Neural crest cell (in vitro differentiated cells): ENCODE data around the gene THBS2. TPM values are rescaled to one million over a fixed set of nuclear protein-coding genes. Genes with fewer than 3 reads are reported as not detected.
A peak's percentile ranks its signal among the peaks of the same experiment; 100 is the strongest.

ENCODE experiments used
- DNase-seq: peaks from one replicate; pipeline ENCODE4 v3.0.0; 2021; ENCODE audit warnings: low read depth, mixed read lengths, low spot score
- H3K27ac Mint-ChIP-seq: one replicate; pipeline ENCODE4 v1.8.0; 2021; ENCODE audit warnings: mild to moderate bottlenecking, mixed read lengths; ENCODE audit not compliant: unreplicated experiment
- H3K27me3 Mint-ChIP-seq: 2 replicates; pipeline ENCODE4 v1.8.0; 2021; ENCODE audit warnings: low read depth, mild to moderate bottlenecking, mixed read lengths
- H3K36me3 Mint-ChIP-seq: 2 replicates; pipeline ENCODE4 v1.8.0; 2021; ENCODE audit warnings: low read depth, mild to moderate bottlenecking, mixed read lengths
- H3K4me1 Mint-ChIP-seq: 2 replicates; pipeline ENCODE4 v1.8.0; 2021; ENCODE audit warnings: mixed read lengths
- H3K4me3 Mint-ChIP-seq: one replicate; pipeline ENCODE4 v1.8.0; 2021; ENCODE audit warnings: mild to moderate bottlenecking, mixed read lengths
- H3K9me3 Mint-ChIP-seq: 2 replicates; pipeline ENCODE4 v1.8.0; 2021; ENCODE audit warnings: mixed read lengths
- total RNA-seq: library from RNA; stranded (reverse); gene quantifications from 2 replicates; pipeline ENCODE4 v1.2.1, GENCODE V29; 2021
- TF ChIP-seq, protein P1 (sequence below): fragments of 200-600 bp; sonication (generic); conservative IDR thresholded peaks from 2 replicates; pipeline ENCODE4 v1.5.0; 2021; ENCODE audit warnings: antibody characterized with exemption, mild to moderate bottlenecking

Gene THBS2
- total RNA-seq, 1 donor from 2014 or later = 1.3 TPM

DNA sequence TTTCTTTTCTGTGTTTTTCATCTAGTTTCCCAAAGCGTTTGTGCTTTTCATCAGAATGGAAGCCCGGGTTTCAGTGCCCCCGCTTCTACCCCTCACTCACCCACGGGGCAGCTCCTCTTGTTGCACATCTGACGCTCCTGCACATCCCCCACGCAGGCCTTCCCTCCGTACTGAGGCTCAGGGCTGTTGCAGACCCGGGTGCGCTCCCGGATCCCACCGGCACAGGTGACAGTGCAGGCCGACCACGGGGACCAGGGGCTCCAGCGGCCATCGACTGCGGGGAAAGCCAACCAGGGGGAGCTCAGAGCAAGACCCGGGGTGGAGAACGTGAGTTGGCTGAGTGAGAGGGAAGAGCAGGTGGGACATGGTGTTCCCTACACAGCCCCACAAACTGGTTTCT lies 19.0 kb downstream of the THBS2 start:
- Mint-ChIP-seq H3K9me3 (peaks cover 11% of the 10 kb centered on the region), H3K4me1 (peaks cover 5% of the 10 kb centered on the region)

DNA sequence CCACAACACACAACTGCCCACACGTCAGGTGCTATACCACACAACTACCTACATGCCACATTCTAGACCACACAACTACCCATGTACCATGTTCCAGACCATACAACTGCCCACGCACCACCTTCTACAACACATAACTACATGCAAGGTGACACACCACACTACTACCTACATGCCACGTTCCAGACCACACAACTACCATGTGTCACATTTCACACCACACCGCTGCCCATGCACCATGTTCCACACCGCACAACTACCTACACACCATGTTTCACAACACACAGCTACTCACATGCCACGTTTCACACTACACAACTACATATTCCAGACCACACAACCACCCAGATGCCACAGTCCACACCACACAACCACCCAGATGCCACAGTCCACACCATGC lies 19.8 kb downstream of the THBS2 start:
- no peaks in the 10 kb centered on the region for H3K27me3 Mint-ChIP-seq
- no peak for DNase-seq

More for the DNA sequence above, 19.0 kb downstream of the THBS2 start:
- H3K27me3 Mint-ChIP-seq = no peaks in the 10 kb centered on the region
- no peak overlapping the region for H3K27ac Mint-ChIP-seq
- TF ChIP-seq, protein P1, sequence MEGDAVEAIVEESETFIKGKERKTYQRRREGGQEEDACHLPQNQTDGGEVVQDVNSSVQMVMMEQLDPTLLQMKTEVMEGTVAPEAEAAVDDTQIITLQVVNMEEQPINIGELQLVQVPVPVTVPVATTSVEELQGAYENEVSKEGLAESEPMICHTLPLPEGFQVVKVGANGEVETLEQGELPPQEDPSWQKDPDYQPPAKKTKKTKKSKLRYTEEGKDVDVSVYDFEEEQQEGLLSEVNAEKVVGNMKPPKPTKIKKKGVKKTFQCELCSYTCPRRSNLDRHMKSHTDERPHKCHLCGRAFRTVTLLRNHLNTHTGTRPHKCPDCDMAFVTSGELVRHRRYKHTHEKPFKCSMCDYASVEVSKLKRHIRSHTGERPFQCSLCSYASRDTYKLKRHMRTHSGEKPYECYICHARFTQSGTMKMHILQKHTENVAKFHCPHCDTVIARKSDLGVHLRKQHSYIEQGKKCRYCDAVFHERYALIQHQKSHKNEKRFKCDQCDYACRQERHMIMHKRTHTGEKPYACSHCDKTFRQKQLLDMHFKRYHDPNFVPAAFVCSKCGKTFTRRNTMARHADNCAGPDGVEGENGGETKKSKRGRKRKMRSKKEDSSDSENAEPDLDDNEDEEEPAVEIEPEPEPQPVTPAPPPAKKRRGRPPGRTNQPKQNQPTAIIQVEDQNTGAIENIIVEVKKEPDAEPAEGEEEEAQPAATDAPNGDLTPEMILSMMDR = no peak
- no peak overlapping the region for H3K4me3 Mint-ChIP-seq
- H3K36me3 Mint-ChIP-seq = peaks cover 5% of the 10 kb centered on the region
- DNase-seq = no peak

DNA sequence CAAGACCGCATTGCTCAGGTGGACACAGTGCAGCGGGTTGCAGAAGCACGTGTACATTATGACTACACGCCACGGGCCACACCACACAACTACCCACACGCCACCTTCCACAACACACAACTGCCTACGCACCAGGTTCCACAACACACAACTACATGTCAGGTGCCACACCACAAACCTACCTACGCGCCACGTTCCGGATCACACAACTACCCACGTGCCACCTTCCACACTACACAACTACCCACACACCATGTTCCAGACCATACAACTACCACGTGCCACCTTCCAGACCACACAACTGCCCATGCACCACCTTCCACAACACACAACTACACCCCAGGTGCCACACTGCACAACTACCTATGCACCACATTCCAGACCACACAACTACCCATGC lies 20.5 kb downstream of the THBS2 start:
- H3K9me3 Mint-ChIP-seq = peaks cover 11% of the 10 kb centered on the region
- H3K27ac Mint-ChIP-seq = no peak overlapping the region
- TF ChIP-seq, protein P1 = no peak
- H3K4me3 Mint-ChIP-seq = no peak overlapping the region
- peaks cover 5% of the 10 kb centered on the region for H3K36me3 Mint-ChIP-seq
- H3K4me1 Mint-ChIP-seq = peaks cover 7% of the 10 kb centered on the region
- DNase-seq = no peak
- H3K27me3 Mint-ChIP-seq = no peaks in the 10 kb centered on the region

More for the DNA sequence above, 19.8 kb downstream of the THBS2 start:
- Mint-ChIP-seq H3K9me3 (peaks cover 11% of the 10 kb centered on the region), H3K27ac (no peak overlapping the region), H3K4me3 (no peak overlapping the region), H3K4me1 (peaks cover 7% of the 10 kb centered on the region), H3K36me3 (peaks cover 5% of the 10 kb centered on the region)
- TF ChIP-seq, protein P1 = no peak

DNA sequence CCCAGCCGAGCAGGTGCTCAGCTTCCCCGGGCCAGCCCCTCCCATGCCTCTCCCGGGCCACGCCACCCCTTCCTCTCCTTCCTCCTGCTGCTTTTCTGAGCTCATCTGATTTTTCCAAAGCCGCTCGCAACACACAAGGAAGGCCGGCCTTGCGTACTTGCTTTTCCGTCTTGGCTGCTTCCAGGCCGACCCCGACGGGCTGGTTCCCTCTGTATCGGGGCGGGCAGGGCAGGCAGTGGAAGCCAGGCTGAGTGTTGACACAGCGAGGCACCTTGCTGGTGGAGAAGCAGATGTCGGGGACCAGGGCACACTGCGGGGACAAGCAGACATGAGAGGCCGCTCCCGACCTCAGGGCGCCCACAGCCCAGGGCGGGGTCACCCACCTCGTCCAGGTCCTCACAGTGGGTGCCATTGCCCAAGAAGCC lies 21.1 kb downstream of the THBS2 start:
- Mint-ChIP-seq H3K27me3 (no peaks in the 10 kb centered on the region), H3K27ac (peak overlapping the region; percentile 62), H3K9me3 (peaks cover 11% of the 10 kb centered on the region), H3K36me3 (peaks cover 5% of the 10 kb centered on the region), H3K4me3 (no peak overlapping the region), H3K4me1 (peaks cover 7% of the 10 kb centered on the region)
- TF ChIP-seq, protein P1 = no peak
- DNase-seq = no peak

DNA sequence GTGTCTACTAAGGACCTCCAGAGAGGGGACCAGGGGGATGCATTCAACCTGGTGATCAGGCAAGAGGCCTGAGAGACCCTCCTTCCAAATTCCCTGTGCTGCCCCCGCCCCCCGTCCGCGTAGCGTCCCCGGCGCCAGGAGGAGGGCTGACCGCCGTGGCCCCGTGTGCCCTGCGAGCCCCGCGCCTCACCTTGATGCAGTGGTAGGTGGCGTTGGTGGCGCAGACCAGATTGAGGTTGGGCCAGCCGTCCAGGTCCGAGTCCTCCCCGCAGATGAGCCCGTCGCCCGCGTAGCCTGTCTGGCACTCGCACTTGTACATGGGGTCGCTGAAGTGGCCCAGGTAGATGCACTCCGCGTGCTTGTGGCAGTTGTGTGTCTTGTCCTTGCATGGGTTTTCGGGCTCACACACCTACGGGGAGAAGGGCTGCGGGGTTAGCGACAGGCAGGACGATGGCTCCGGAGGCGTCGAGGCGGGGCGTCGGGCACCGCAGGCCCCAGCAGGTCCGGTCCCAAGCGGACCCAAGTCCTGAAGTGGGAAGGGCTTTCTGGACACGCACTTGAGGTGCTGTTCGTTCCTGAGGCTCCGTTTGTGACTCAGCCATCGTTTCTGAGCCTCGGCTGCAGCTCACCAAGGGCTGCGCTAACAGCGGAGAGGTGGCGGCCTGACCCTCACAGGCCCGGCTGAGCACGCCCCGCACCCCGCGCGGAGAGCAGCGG lies 21.7 kb downstream of the THBS2 start:
- peaks cover 11% of the 10 kb centered on the region for H3K9me3 Mint-ChIP-seq
- TF ChIP-seq, protein P1 = no peak
- no peak overlapping the region for H3K27ac Mint-ChIP-seq
- H3K36me3 Mint-ChIP-seq = peaks cover 5% of the 10 kb centered on the region
- no peaks in the 10 kb centered on the region for H3K27me3 Mint-ChIP-seq
- no peak overlapping the region for H3K4me3 Mint-ChIP-seq
- peaks cover 7% of the 10 kb centered on the region for H3K4me1 Mint-ChIP-seq
- no peak for DNase-seq
